GM12878 (cell line): Measurements from ENCODE around the gene OR9G1. TPM values are rescaled to one million over a fixed set of nuclear protein-coding genes. Genes with fewer than 3 reads are reported as not detected.

ENCODE experiments used
- ATAC-seq: fragments of 200-7000 bp; cut with Tn5 transposase; 3 replicates; pipeline ENCODE4 v1.9.1; 2020; ENCODE audit warnings: mild to moderate bottlenecking, moderate library complexity
- BruUV-seq: library from RNA; stranded (reverse); fragments of 400-500 nt; replicated peaks from 2 replicates; lab custom pipeline; 2021; lab: Mats Ljungman, UMichigan
- CTCF ChIA-PET: fragments of 300-600 bp; sonication (Branson Sonifier 250); formaldehyde crosslinking; extraction: SDS; loops from one replicate; lab custom pipeline; 2021; ENCODE audit warnings: inconsistent platforms; lab: Yijun Ruan, JAX
- POLR2A ChIA-PET: fragments of 350-600 bp; formaldehyde crosslinking; extraction: SDS; loops from one replicate; lab custom pipeline; 2021; ENCODE audit warnings: inconsistent platforms; lab: Charles Lee
- RAD21 ChIA-PET: fragments of 300-600 bp; sonication (Branson Sonifier 250); formaldehyde crosslinking; loops from one replicate; lab custom pipeline; 2023; ENCODE audit warnings: antibody characterized with exemption; ENCODE audit not compliant: unreplicated experiment; lab: Charles Lee
- SMC1A ChIA-PET: fragments of 300-600 bp; sonication (Branson Sonifier 250); formaldehyde crosslinking; loops from one replicate; lab custom pipeline; 2023; ENCODE audit not compliant: unreplicated experiment, uncharacterized antibody; lab: Charles Lee
- DNase-seq: peaks from one replicate; pipeline ENCODE4 v3.0.0-alpha.2; 2011; ENCODE audit warnings: low read depth, low spot score
- FAIRE-seq: peaks from 3 replicates; lab custom pipeline; 2011; peaks lifted over from hg19 to GRCh38; lab: Jason Lieb, UNC
- H2AFZ ChIP-seq: 2 replicates; pipeline ENCODE4 v1.6.0; 2011; ENCODE audit warnings: low read depth, low read length, control low read depth; ENCODE audit not compliant: control insufficient read depth
- H3K27ac ChIP-seq: 2 replicates; pipeline ENCODE4 v1.5.1; 2011; ENCODE audit warnings: control low read depth; ENCODE audit not compliant: control insufficient read depth, insufficient read depth
- H3K27me3 ChIP-seq, 2 experiments: replicated peaks in 1 of 2; 2 replicates each; pipeline versions ENCODE4 v1.6.0 to v1.6.1; 2011; ENCODE audit warnings: low read length in 1 of 2; ENCODE audit not compliant: control insufficient read depth in 2 of 2, insufficient read depth in 2 of 2
- H3K36me3 ChIP-seq, 2 experiments: 2 replicates each; pipeline ENCODE4 v1.5.1; 2011; ENCODE audit warnings: low read length in 1 of 2; ENCODE audit not compliant: control insufficient read depth in 2 of 2, insufficient read depth in 2 of 2
- H3K4me1 ChIP-seq: 2 replicates; pipeline ENCODE4 v1.6.1; 2011; ENCODE audit warnings: mild to moderate bottlenecking, low read length, moderate library complexity, mixed read lengths; ENCODE audit not compliant: control insufficient read depth, insufficient read depth
- H3K4me2 ChIP-seq: 2 replicates; pipeline ENCODE4 v1.6.0; 2011; ENCODE audit warnings: control low read depth; ENCODE audit not compliant: control insufficient read depth, insufficient read depth
- H3K4me3 ChIP-seq: fragments of 200-600 bp; sonication (generic); 2 replicates; pipeline ENCODE4 v1.5.1; 2016
- H3K79me2 ChIP-seq: 2 replicates; pipeline ENCODE4 v1.6.0; 2011; ENCODE audit warnings: low read length; ENCODE audit not compliant: control insufficient read depth, insufficient read depth
- H3K9ac ChIP-seq: 2 replicates; pipeline ENCODE4 v1.8.0; 2011; ENCODE audit warnings: low read length, control low read depth, mixed read lengths; ENCODE audit not compliant: control insufficient read depth, insufficient read depth
- H3K9me3 ChIP-seq: replicated peaks from 3 replicates; pipeline ENCODE4 v1.5.1; 2011; ENCODE audit warnings: mild to moderate bottlenecking, low read length; ENCODE audit not compliant: control insufficient read depth, insufficient read depth
- H4K20me1 ChIP-seq: 2 replicates; pipeline ENCODE4 v1.6.0; 2011; ENCODE audit not compliant: control insufficient read depth, insufficient read depth
- ASH2L ChIP-seq: fragments of 300-600, 200-600 bp; sonication (generic); IDR thresholded peaks from 2 replicates; pipeline ENCODE4 v1.6.1; 2017; ENCODE audit warnings: low read depth, mild to moderate bottlenecking, borderline replicate concordance
- ATF3 ChIP-seq: IDR thresholded peaks from 2 replicates; pipeline ENCODE4 v1.6.1; 2011; ENCODE audit warnings: low read depth, mild to moderate bottlenecking, low read length, moderate library complexity, borderline replicate concordance; ENCODE audit errors: extremely low read depth
- ESRRA ChIP-seq: IDR thresholded peaks from 2 replicates; pipeline ENCODE4 v1.6.1; 2012; ENCODE audit warnings: mild to moderate bottlenecking, low read length, improper control_type of control experiment
- IRF5 ChIP-seq: fragments of 450-650 bp; IDR thresholded peaks from 2 replicates; pipeline ENCODE4 v1.6.1; 2017; ENCODE audit warnings: borderline replicate concordance
- MAX ChIP-seq: IDR thresholded peaks from 2 replicates; pipeline ENCODE4 v1.6.1; 2012; ENCODE audit warnings: low read depth, low read length, improper control_type of control experiment
- PAX5 ChIP-seq: IDR thresholded peaks from 2 replicates; pipeline ENCODE4 v1.6.1; 2011; ENCODE audit warnings: low read depth, low read length, borderline replicate concordance
- PAX8 ChIP-seq: fragments of 450-650 bp; IDR thresholded peaks from 2 replicates; pipeline ENCODE4 v1.6.1; 2017; ENCODE audit warnings: mild to moderate bottlenecking, moderate library complexity
- PML ChIP-seq: IDR thresholded peaks from 2 replicates; pipeline ENCODE4 v1.6.1; 2012; ENCODE audit warnings: low read length, inconsistent platforms
- RBBP5 ChIP-seq: fragments of 200-600 bp; sonication (generic); conservative IDR thresholded peaks from 2 replicates; pipeline ENCODE4 v1.6.1; 2016
- RELA ChIP-seq: fragments of 450-650 bp; IDR thresholded peaks from 2 replicates; pipeline ENCODE4 v1.8.0; 2014; ENCODE audit warnings: borderline replicate concordance; ENCODE audit not compliant: partially characterized antibody
- SIX5 ChIP-seq: IDR thresholded peaks from 2 replicates; pipeline ENCODE4 v1.6.1; 2011; ENCODE audit warnings: mild to moderate bottlenecking, low read depth, low read length, moderate library complexity; ENCODE audit not compliant: severe bottlenecking
- SMC3 ChIP-seq: IDR thresholded peaks from 2 replicates; pipeline ENCODE4 v1.6.1; 2011; ENCODE audit warnings: low read length, improper control_type of control experiment, borderline replicate concordance
- TAF1 ChIP-seq: IDR thresholded peaks from 2 replicates; pipeline ENCODE4 v1.6.1; 2011; ENCODE audit warnings: mild to moderate bottlenecking, low read depth, low read length, borderline replicate concordance
- USF2 ChIP-seq: IDR thresholded peaks from 2 replicates; pipeline ENCODE4 v1.6.1; 2011; ENCODE audit warnings: low read depth, low read length, improper control_type of control experiment, borderline replicate concordance
- ZNF217 ChIP-seq: fragments of 450-650 bp; IDR thresholded peaks from 2 replicates; pipeline ENCODE4 v1.6.1; 2017; ENCODE audit warnings: antibody characterized with exemption, mild to moderate bottlenecking
- ZNF622 ChIP-seq: fragments of 450-650 bp; IDR thresholded peaks from 2 replicates; pipeline ENCODE4 v1.6.1; 2017; ENCODE audit warnings: mild to moderate bottlenecking, inconsistent platforms
- whole genome bisulfite sequencing: methylation state at CpG from one replicate; pipeline ENCODE4 v1.1.6; 2016; ENCODE audit warnings: low lambda C conversion rate; ENCODE audit not compliant: insufficient replicate concordance, insufficient coverage; ENCODE audit errors: missing lambda C conversion rate; 5-methylcytosine and 5-hydroxymethylcytosine counted together
- in situ Hi-C: fragments of 300-500 bp; cut with MboI; formaldehyde crosslinking; loops from 9 replicates; pipeline ENCODE4 v1.14.3; 2018; ENCODE audit warnings: mixed read lengths
- intact Hi-C: fragments of 100-400 bp; cut with micrococcal nuclease; formaldehyde crosslinking; loops from one replicate; pipeline ENCODE4 v1.14.2; 2022; ENCODE audit not compliant: unreplicated experiment
- polyA plus RNA-seq, 11 experiments: library from polyadenylated mRNA; depleted of rRNA in 4 of 11; unstranded in 6 of 11; stranded (reverse) in 5 of 11; fragments of >200 nt; fragmentation: Nextera tagmentation in 4 of 11; fragmentation: Illumina TruSeq in 1 of 11; extraction: Ambion mirVana in 4 of 11; extraction: Trizol in 1 of 11; gene quantifications; 1 replicate in 1 of 11; 2 replicates in 10 of 11; pipeline versions ENCODE4 v1.2.1 to v1.2.3, GENCODE V29; 2011 to 2016; ENCODE audit warnings: inconsistent platforms in 2 of 11, missing spikeins in 2 of 11, low read depth in 1 of 11
- total RNA-seq, 4 experiments: library from RNA; depleted of rRNA in 3 of 4; stranded (reverse); fragments of >200 nt in 3 of 4; fragmentation: Illumina TruSeq in 1 of 4; extraction: Trizol in 1 of 4; gene quantifications; 2 replicates each; pipeline versions ENCODE4 v1.2.1 to v1.2.3, GENCODE V29; 2013 to 2021

Gene OR9G1
- total and polyA plus RNA-seq, 10 of the 15 experiments (the other 5 are each of a cell fraction or from before 2014, with no cell fraction given), result not detected

GRCh38 chr11:56663386-56663785, 35.5 kb upstream of the OR9G1 start, which contains the start of gene OR5AR1:
TSS of gene OR5AR1 (plus strand) at chr11:56663686. CDS start at chr11:56663686, 0 bp downstream.
- no peak within 1 kb of the TSS for H3K4me2 ChIP-seq
- 17% methylated on average over 2 of the region's 2 CpGs for WGBS
- no TSS peak for BruUV-seq
- no peaks in the 10 kb centered on the region for H3K27me3 ChIP-seq
- no peak for FAIRE-seq
- H3K4me1 ChIP-seq, result no peaks in the 10 kb centered on the region
- H3K9me3 ChIP-seq, result no peaks in the 10 kb centered on the region
- no peaks in the 10 kb centered on the region for H3K36me3 ChIP-seq
- no peaks in the 10 kb centered on the region for H3K79me2 ChIP-seq
- ChIA-PET SMC1A (no interaction called here), CTCF (no interaction called here), POLR2A (no interaction called here)
- ATAC-seq, result no peak
- no peak within 1 kb of the TSS for H2AFZ ChIP-seq
- intact Hi-C loops (no loop called here), in situ Hi-C loops (no loop called here)
- no peak within 1 kb of the TSS for H3K27ac ChIP-seq
- H3K4me3 ChIP-seq, result no peak within 1 kb of the TSS
- DNase-seq, result no peak
- no peaks in the 10 kb centered on the region for H4K20me1 ChIP-seq
- TF ChIP-seq MAX (no peak), PAX8 (no peak), PML (no peak), ASH2L (no peak), ZNF217 (no peak), PAX5 (no peak), USF2 (no peak), ZNF622 (no peak), IRF5 (no peak), TAF1 (no peak), RELA (no peak), SMC3 (no peak), SIX5 (no peak), ESRRA (no peak), RBBP5 (no peak), ATF3 (no peak)
- TF ChIP-seq, all 136 proteins: peak for 0
- H3K9ac ChIP-seq, result no peak within 1 kb of the TSS
- RAD21 ChIA-PET, result no interaction called here
